Natural killer cell (primary cell): ENCODE data around the gene APBA2. TPM values are rescaled to one million over a fixed set of nuclear protein-coding genes. Genes with fewer than 3 reads are reported as not detected.

Source experiments
- ATAC-seq, 3 donors: fragments of 150-1000 bp in 2 of 3; fragments of 200-7000 bp in 1 of 3; cut with Tn5 transposase; 1 replicate in 1 of 3; 2 replicates in 2 of 3; pipeline ENCODE4 v1.10.0; 2021; ENCODE audit warnings: mild to moderate bottlenecking in 2 of 3, moderate library complexity in 2 of 3
- DNase-seq, 2 donors: peaks; one replicate each; pipeline versions ENCODE4 v3.0.0 to v3.0.0-alpha.2; 2013 to 2021; ENCODE audit warnings: mixed read lengths in 1 of 2
- H3K27ac ChIP-seq: one replicate; pipeline ENCODE4 v1.5.1; 2013; ENCODE audit warnings: mild to moderate bottlenecking, low read length
- H3K27me3 ChIP-seq: one replicate; pipeline ENCODE4 v1.6.1; 2013; ENCODE audit warnings: low read length; ENCODE audit not compliant: control insufficient read depth, insufficient read depth
- H3K36me3 ChIP-seq: one replicate; pipeline ENCODE4 v1.6.1; 2013; ENCODE audit warnings: low read length; ENCODE audit not compliant: control insufficient read depth, insufficient read depth
- H3K4me1 ChIP-seq: one replicate; pipeline ENCODE4 v1.6.1; 2013; ENCODE audit warnings: low read length; ENCODE audit not compliant: control insufficient read depth, insufficient read depth
- H3K4me3 ChIP-seq: one replicate; pipeline ENCODE4 v1.5.1; 2013; ENCODE audit warnings: low read length
- H3K9me3 ChIP-seq: one replicate; pipeline ENCODE4 v1.6.1; 2013; ENCODE audit warnings: low read length; ENCODE audit not compliant: control insufficient read depth, insufficient read depth
- H3K27ac Mint-ChIP-seq, 2 donors: one replicate each; pipeline ENCODE4 v1.8.0; 2022; ENCODE audit warnings: mild to moderate bottlenecking in 2 of 2, mixed read lengths in 2 of 2, moderate library complexity in 1 of 2
- H3K27me3 Mint-ChIP-seq, 2 donors: one replicate each; pipeline ENCODE4 v1.8.0; 2022; ENCODE audit warnings: low read depth in 2 of 2, mixed read lengths in 2 of 2
- H3K36me3 Mint-ChIP-seq: one replicate; pipeline ENCODE4 v1.8.0; 2022; ENCODE audit warnings: mixed read lengths
- H3K4me1 Mint-ChIP-seq, 2 donors: one replicate each; pipeline ENCODE4 v1.8.0; 2022; ENCODE audit warnings: mixed read lengths in 2 of 2
- H3K4me3 Mint-ChIP-seq: one replicate; pipeline ENCODE4 v1.8.0; 2022; ENCODE audit warnings: mild to moderate bottlenecking, moderate library complexity, mixed read lengths
- H3K9me3 Mint-ChIP-seq, 2 donors: one replicate each; pipeline ENCODE4 v1.8.0; 2022; ENCODE audit warnings: mixed read lengths in 2 of 2
- CTCF ChIP-seq: fragments of 200-600 bp; IDR thresholded peaks from one replicate; pipeline ENCODE4 v1.8.0; 2022; ENCODE audit warnings: antibody characterized with exemption
- WGBS: methylation state at CpG from one replicate; pipeline ENCODE4 v1.1.7; 2013; ENCODE audit warnings: missing lambda C conversion rate; ENCODE audit not compliant: insufficient coverage; 5-methylcytosine and 5-hydroxymethylcytosine counted together
- intact Hi-C: fragments of 100-400 bp; cut with micrococcal nuclease; formaldehyde crosslinking; loops from one replicate; pipeline ENCODE4 v1.14.2; 2022
- total RNA-seq, 4 donors: library from RNA; stranded (reverse); fragments of 120-200 nt in 1 of 4; gene quantifications; one replicate each; pipeline versions ENCODE4 v1.2.3 to v1.2.4, GENCODE V29; 2013 to 2022

Gene APBA2
- total RNA-seq, 3 donors from 2014 or later (not counting 1 experiment from before 2014, with no cell fraction given): 96.4 to 119 (median 97.9) TPM

- no peak overlapping the region for H3K4me3 Mint-ChIP-seq
- no peak overlapping the region for H3K27ac ChIP-seq
- no peak for TF ChIP-seq CTCF
- peaks cover 18% of the 10 kb centered on the region for H3K4me1 ChIP-seq
- ATAC-seq: no peak
- peaks cover 0 to 4% of the 10 kb centered on the region in 2 donors for H3K9me3 Mint-ChIP-seq
- peaks cover 3% of the 10 kb centered on the region for H3K36me3 ChIP-seq
- no peaks in the 10 kb centered on the region for H3K9me3 ChIP-seq
- DNase-seq: no peak
- intact Hi-C loops: no loop called here
- H3K4me1 Mint-ChIP-seq: peaks cover 22 to 30% of the 10 kb centered on the region in 2 donors
- H3K27me3 ChIP-seq: no peaks in the 10 kb centered on the region
- no peak overlapping the region for H3K27ac Mint-ChIP-seq
- no peaks in the 10 kb centered on the region for H3K27me3 Mint-ChIP-seq
- no peak overlapping the region for H3K4me3 ChIP-seq
- peaks cover 7% of the 10 kb centered on the region for H3K36me3 Mint-ChIP-seq
- WGBS: no CpG with 5 or more reads among the region's 2 CpGs
These were observed 198.1 kb downstream of the APBA2 start for GRCh38 chr15:29083858-29084257.

GRCh38 chr15:29086001-29086400, 200.2 kb downstream of the APBA2 start:
- no peak overlapping the region for H3K4me3 Mint-ChIP-seq
- intact Hi-C loops: no loop called here
- H3K27me3 Mint-ChIP-seq: no peaks in the 10 kb centered on the region
- H3K4me1 Mint-ChIP-seq: peaks cover 41 to 45% of the 10 kb centered on the region in 2 donors
- DNase-seq: no peak
- peak overlapping the region in 1 of 2 donors; percentile 53 for H3K27ac Mint-ChIP-seq
- H3K36me3 ChIP-seq: no peaks in the 10 kb centered on the region
- H3K4me1 ChIP-seq: peaks cover 37% of the 10 kb centered on the region
- no peak overlapping the region for H3K27ac ChIP-seq
- no peaks in the 10 kb centered on the region for H3K27me3 ChIP-seq
- peaks cover 0 to 4% of the 10 kb centered on the region in 2 donors for H3K9me3 Mint-ChIP-seq
- no peaks in the 10 kb centered on the region for H3K9me3 ChIP-seq
- TF ChIP-seq CTCF: no peak
- WGBS: 90% methylated on average over 5 of the region's 5 CpGs
- H3K36me3 Mint-ChIP-seq: peaks cover 7% of the 10 kb centered on the region
- no peak for ATAC-seq
- H3K4me3 ChIP-seq: no peak overlapping the region

GRCh38 chr15:29086891-29087290, 201.1 kb downstream of the APBA2 start:
- no peak for TF ChIP-seq CTCF
- H3K27ac ChIP-seq: no peak overlapping the region
- 100% methylated on average over 1 of the region's 2 CpGs for WGBS
- no peak overlapping the region for H3K4me3 ChIP-seq
- peak overlapping the region in 1 of 2 donors; percentile 73 for H3K27ac Mint-ChIP-seq
- H3K4me1 ChIP-seq: peaks cover 37% of the 10 kb centered on the region
- intact Hi-C loops: no loop called here
- H3K9me3 ChIP-seq: no peaks in the 10 kb centered on the region
- ATAC-seq (no peak), DNase-seq (no peak)
- peaks cover 41 to 48% of the 10 kb centered on the region in 2 donors for H3K4me1 Mint-ChIP-seq
- peaks cover 7% of the 10 kb centered on the region for H3K36me3 Mint-ChIP-seq
- H3K36me3 ChIP-seq: no peaks in the 10 kb centered on the region
- no peaks in the 10 kb centered on the region for H3K27me3 Mint-ChIP-seq
- peaks cover 0 to 4% of the 10 kb centered on the region in 2 donors for H3K9me3 Mint-ChIP-seq
- H3K4me3 Mint-ChIP-seq: no peak overlapping the region
- no peaks in the 10 kb centered on the region for H3K27me3 ChIP-seq
